ENCODE results near the gene NLGN1.

GRCh38 chr3:173632945-173633344 lies 235.4 kb downstream of the NLGN1 start:
- TF ChIP-seq CTCF (IDR thresholded peaks at IDR 0.05 in 2 of 3, conservative IDR thresholded peaks at IDR 0.05 in 1 of 3; ENCODE audit: borderline replicate concordance in 1 of 3, insufficient read depth in 1 of 3, low read depth in 2 of 3, low read length in 2 of 3) = no peak
- no peak for TF ChIP-seq EZH2phosphoT487 (IDR thresholded peaks at IDR 0.05; ENCODE audit: borderline replicate concordance)
- no peak for TF ChIP-seq SP1 (IDR thresholded peaks at IDR 0.05; ENCODE audit: low read depth)
- TF ChIP-seq, protein P1, sequence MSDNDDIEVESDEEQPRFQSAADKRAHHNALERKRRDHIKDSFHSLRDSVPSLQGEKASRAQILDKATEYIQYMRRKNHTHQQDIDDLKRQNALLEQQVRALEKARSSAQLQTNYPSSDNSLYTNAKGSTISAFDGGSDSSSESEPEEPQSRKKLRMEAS (IDR thresholded peaks at IDR 0.05) = no peak
- TF ChIP-seq POLR2AphosphoS5 (IDR thresholded peaks at IDR 0.05; ENCODE audit: low read depth, low read length) = no peak
- TF ChIP-seq POLR2A (IDR thresholded peaks at IDR 0.05; ENCODE audit: borderline replicate concordance, extremely low read depth, insufficient read depth, insufficient read length) = no peak
- TF ChIP-seq TCF7L2 (IDR thresholded peaks at IDR 0.05; ENCODE audit: borderline replicate concordance, extremely low read depth, insufficient read depth, insufficient read length) = no peak
- no peak for TF ChIP-seq SRF (IDR thresholded peaks at IDR 0.05; ENCODE audit: low read depth)
- TF ChIP-seq EZH2 (IDR thresholded peaks at IDR 0.05) = no peak
- TF ChIP-seq ATF3 (IDR thresholded peaks at IDR 0.05) = no peak
- no peak for TF ChIP-seq JUND (IDR thresholded peaks at IDR 0.05)
- no peak for TF ChIP-seq EGR1 (IDR thresholded peaks at IDR 0.05; ENCODE audit: low read depth)
- no peak for TF ChIP-seq SIN3A (IDR thresholded peaks at IDR 0.05; ENCODE audit: low read depth)
- TF ChIP-seq RAD21 (IDR thresholded peaks at IDR 0.05; ENCODE audit: low read depth) = no peak
